HAP-1 (cell line): Measurements from ENCODE around the gene NHS.
A peak's percentile ranks its signal among the peaks of the same experiment; 100 is the strongest.

Experiments
- DNase-seq, 2 experiments: peaks; one replicate each; pipeline ENCODE4 v3.0.0-alpha.2; 2016 to 2020; ENCODE audit warnings: low spot score in 2 of 2
- H3K27me3 ChIP-seq: fragments of 250-450 bp; sonication (Bioruptor Pico); 2 replicates; pipeline ENCODE4 v1.5.1; 2020; ENCODE audit warnings: low read depth, mild to moderate bottlenecking, moderate library complexity
- H3K36me3 ChIP-seq: fragments of 250-450 bp; sonication (Bioruptor Pico); replicated peaks from 2 replicates; pipeline ENCODE4 v1.5.1; 2020; ENCODE audit warnings: mild to moderate bottlenecking
- H3K4me1 ChIP-seq: fragments of 250-450 bp; sonication (Bioruptor Pico); 2 replicates; pipeline ENCODE4 v1.5.1; 2020; ENCODE audit warnings: mild to moderate bottlenecking
- H3K4me3 ChIP-seq: fragments of 250-450 bp; sonication (Bioruptor Pico); 2 replicates; pipeline ENCODE4 v1.5.1; 2020; ENCODE audit warnings: mild to moderate bottlenecking, moderate library complexity
- H3K9me3 ChIP-seq: fragments of 250-450 bp; sonication (Bioruptor Pico); 2 replicates; pipeline ENCODE4 v1.5.1; 2020; ENCODE audit warnings: mild to moderate bottlenecking, moderate library complexity
- in situ Hi-C: fragments of 300-500 bp; cut with MboI; formaldehyde crosslinking; loops from 3 replicates; pipeline ENCODE4 v1.14.3; 2020; ENCODE audit warnings: low sequenced_read_pairs, inconsistent platforms, mixed read lengths

NHS gene

GRCh38 chrX:17697191-17697590, 322.2 kb downstream of the NHS start:
- peaks cover 19% of the 10 kb centered on the region for H3K4me1 ChIP-seq
- in situ Hi-C loops: loop anchor here (25.0 kb wide), 3 partner anchors 335 to 585 kb away; no protein-coding TSS in a partner anchor
- H3K36me3 ChIP-seq: no peaks in the 10 kb centered on the region
- H3K27me3 ChIP-seq: no peaks in the 10 kb centered on the region
- no peaks in the 10 kb centered on the region for H3K9me3 ChIP-seq
- DNase-seq: no peak
- H3K4me3 ChIP-seq: no peak overlapping the region

DNA sequence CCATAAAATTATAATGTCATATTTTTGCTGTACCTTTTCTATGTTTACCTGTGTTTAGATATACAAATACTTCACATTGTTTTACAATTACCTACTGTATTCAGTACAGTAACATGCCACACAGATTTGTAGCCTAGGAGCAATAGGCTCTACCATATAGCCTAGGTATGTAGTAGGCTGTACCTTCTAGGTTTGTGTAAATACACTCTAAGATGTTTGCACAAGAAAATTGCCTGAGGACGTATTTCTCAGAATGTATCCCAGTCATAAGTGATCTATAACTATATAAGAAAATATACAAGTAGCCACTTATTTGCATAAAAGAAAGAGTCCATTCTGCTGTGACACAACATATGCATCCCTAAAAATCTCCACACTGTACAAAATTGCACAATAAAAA, 326.0 kb downstream of the NHS start:
- in situ Hi-C loops: no loop called here
- no peak for DNase-seq
- Histone ChIP-seq H3K4me1 (no peaks in the 10 kb centered on the region), H3K27me3 (no peaks in the 10 kb centered on the region), H3K4me3 (no peak overlapping the region), H3K36me3 (no peaks in the 10 kb centered on the region), H3K9me3 (no peaks in the 10 kb centered on the region)

- Histone ChIP-seq H3K9me3 (no peaks in the 10 kb centered on the region), H3K27me3 (no peaks in the 10 kb centered on the region), H3K36me3 (no peaks in the 10 kb centered on the region), H3K4me3 (no peak overlapping the region), H3K4me1 (no peaks in the 10 kb centered on the region)
- no peak for DNase-seq
- in situ Hi-C loops: no loop called here
Measured at GRCh38 chrX:17703201-17703600, 328.2 kb downstream of the NHS start.

DNA sequence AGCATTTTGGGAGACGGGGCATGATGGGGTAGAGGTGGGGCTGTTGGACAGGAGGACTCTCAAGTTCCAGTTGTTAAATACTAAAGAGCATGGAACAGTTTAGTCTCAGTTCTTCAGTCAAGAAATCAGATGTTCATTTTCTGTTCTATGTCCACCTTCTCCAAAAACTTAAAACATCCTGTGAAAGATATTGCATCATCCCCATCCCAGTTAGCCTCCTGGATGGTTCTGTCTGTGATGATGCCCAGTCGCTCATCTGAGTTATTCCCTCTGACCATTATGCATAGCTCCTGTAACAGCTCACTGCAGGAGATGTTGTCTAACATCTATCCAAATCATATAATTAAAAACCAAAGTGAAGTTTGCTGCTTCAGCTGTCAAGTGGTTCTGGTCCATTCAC, 330.2 kb downstream of the NHS start:
- Histone ChIP-seq H3K4me1 (peaks cover 5% of the 10 kb centered on the region), H3K27me3 (no peaks in the 10 kb centered on the region), H3K4me3 (no peak overlapping the region), H3K36me3 (no peaks in the 10 kb centered on the region), H3K9me3 (no peaks in the 10 kb centered on the region)
- in situ Hi-C loops: no loop called here
- DNase-seq: no peak

DNA sequence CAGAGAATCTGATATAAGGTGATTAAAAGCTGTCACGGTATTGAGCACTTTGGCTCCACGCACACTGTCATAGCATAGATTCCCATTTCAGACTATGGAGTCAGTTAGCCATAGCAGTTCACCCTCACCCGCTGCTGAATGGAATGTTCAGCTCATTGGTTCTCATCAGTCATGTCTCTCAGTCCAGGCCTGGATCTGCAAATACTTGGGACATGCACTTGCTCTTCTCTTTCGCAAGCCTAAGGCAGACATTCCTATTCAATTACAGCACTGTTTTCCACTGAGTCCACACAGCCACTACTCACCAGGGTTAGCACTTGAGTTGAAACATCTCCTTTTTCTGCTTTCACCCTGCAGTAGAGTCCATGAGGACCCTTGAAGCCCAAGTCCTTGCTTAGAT, 331.7 kb downstream of the NHS start:
- in situ Hi-C loops: no loop called here
- no peaks in the 10 kb centered on the region for H3K9me3 ChIP-seq
- H3K4me3 ChIP-seq: no peak overlapping the region
- no peak for DNase-seq
- H3K4me1 ChIP-seq: peaks cover 7% of the 10 kb centered on the region
- no peaks in the 10 kb centered on the region for H3K27me3 ChIP-seq
- no peaks in the 10 kb centered on the region for H3K36me3 ChIP-seq

- H3K9me3 ChIP-seq: no peaks in the 10 kb centered on the region
- no peaks in the 10 kb centered on the region for H3K27me3 ChIP-seq
- H3K4me1 ChIP-seq: peaks cover 7% of the 10 kb centered on the region
- H3K4me3 ChIP-seq: no peak overlapping the region
- in situ Hi-C loops: no loop called here
- no peaks in the 10 kb centered on the region for H3K36me3 ChIP-seq
- no peak for DNase-seq
Measured at GRCh38 chrX:17707731-17708130, 332.7 kb downstream of the NHS start.

DNA sequence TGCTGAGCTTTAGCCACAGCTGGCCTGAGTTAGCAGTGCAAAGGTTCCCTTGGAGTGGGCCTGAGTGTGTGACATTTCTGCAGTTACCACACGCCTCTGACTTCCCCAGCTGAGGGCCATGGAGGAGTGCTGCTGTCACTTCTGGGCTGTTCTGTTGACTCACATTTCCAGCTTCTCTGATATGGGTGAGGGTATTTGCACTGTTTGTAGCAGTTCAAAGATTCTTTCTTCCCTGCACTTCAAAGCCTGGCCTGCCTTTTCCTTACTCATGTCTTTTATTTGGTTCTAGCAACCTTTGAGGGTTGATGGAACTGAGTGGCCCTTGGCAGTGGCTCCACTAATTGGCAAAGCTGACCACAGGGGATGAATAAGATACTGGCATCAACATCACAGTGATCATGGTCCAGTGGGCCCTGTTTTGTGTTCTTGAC, 335.9 kb downstream of the NHS start:
- Histone ChIP-seq H3K9me3 (no peaks in the 10 kb centered on the region), H3K36me3 (no peaks in the 10 kb centered on the region), H3K4me1 (peaks cover 7% of the 10 kb centered on the region), H3K27me3 (no peaks in the 10 kb centered on the region), H3K4me3 (no peak overlapping the region)
- in situ Hi-C loops: no loop called here
- no peak for DNase-seq

DNA sequence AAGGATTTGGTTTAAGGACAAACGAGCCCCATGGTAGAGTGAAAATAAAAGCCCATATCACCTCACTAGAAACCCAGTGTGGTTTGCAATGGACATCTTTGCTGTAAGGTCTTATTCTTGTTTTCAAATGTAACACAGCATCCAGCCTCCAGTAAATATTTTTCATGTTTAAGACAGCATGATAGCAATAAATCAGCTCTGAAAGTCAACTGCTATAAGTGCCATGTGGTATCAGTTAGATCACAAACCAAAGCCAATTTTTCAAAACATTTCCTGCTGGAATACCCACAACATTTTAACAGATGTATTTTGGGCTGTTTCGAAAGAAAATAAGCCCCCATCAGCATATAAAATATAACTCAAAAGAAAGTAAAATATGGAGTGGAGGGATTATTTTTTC, 338.3 kb downstream of the NHS start:
- DNase-seq: no peak
- Histone ChIP-seq H3K4me3 (no peak overlapping the region), H3K4me1 (peaks cover 7% of the 10 kb centered on the region), H3K36me3 (no peaks in the 10 kb centered on the region), H3K9me3 (no peaks in the 10 kb centered on the region), H3K27me3 (no peaks in the 10 kb centered on the region)
- in situ Hi-C loops: no loop called here

GRCh38 chrX:17718649-17719165, 343.7 kb downstream of the NHS start:
- H3K4me3 ChIP-seq: no peak overlapping the region
- no peaks in the 10 kb centered on the region for H3K27me3 ChIP-seq
- peaks cover 28% of the 10 kb centered on the region for H3K4me1 ChIP-seq
- in situ Hi-C loops: no loop called here
- H3K36me3 ChIP-seq: no peaks in the 10 kb centered on the region
- H3K9me3 ChIP-seq: no peaks in the 10 kb centered on the region
- no peak for DNase-seq

GRCh38 chrX:17719711-17720110, 344.7 kb downstream of the NHS start:
- H3K4me3 ChIP-seq: no peak overlapping the region
- DNase-seq: peak; percentile 43 to 61
- H3K4me1 ChIP-seq: peaks cover 28% of the 10 kb centered on the region
- in situ Hi-C loops: no loop called here
- no peaks in the 10 kb centered on the region for H3K36me3 ChIP-seq
- no peaks in the 10 kb centered on the region for H3K27me3 ChIP-seq
- H3K9me3 ChIP-seq: no peaks in the 10 kb centered on the region

DNA sequence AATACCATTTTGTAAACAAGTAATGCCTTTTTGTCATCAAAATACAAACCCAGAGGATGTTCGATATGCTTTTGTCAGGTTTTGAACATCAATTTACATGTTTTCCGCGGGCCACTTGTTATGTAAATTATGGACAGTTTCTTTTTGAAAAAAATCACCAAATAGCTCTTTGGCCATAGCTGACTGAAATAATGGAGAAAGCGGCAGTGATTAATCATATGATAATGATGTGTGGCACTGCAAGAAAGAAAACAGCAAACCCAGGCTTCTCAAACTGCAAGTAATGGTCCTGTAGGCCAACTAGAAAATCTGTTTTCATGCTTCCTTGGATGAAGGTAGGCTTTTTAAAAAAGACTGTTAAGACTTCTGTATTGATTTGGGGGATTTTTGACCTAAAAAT, 346.7 kb downstream of the NHS start:
- H3K4me1 ChIP-seq: peaks cover 28% of the 10 kb centered on the region
- no peaks in the 10 kb centered on the region for H3K9me3 ChIP-seq
- H3K27me3 ChIP-seq: no peaks in the 10 kb centered on the region
- no peak overlapping the region for H3K4me3 ChIP-seq
- in situ Hi-C loops: no loop called here
- no peaks in the 10 kb centered on the region for H3K36me3 ChIP-seq
- DNase-seq: peak; percentile 21 to 69

DNA sequence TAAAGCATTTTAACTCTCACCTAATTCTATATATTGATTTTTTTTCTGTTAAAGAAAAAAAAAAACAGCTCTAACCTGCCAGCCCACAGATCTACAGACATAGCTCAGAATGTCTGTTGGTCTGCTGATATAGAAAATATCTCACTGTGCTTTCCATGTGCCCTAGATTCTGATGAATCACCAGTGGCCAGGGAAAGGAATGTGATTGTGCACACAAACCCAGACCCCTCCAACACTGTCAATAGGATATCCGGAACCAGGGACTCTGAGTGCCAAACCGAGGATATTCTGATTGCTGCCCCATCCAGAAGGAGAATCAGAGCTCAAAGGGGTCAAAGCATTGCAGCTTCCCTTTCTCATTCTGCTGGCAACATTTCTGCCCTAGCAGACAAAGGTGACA, 350.2 kb downstream of the NHS start:
- in situ Hi-C loops: no loop called here
- Histone ChIP-seq H3K9me3 (no peaks in the 10 kb centered on the region), H3K4me3 (no peak overlapping the region), H3K27me3 (no peaks in the 10 kb centered on the region), H3K4me1 (peaks cover 18% of the 10 kb centered on the region), H3K36me3 (0 out of 2 replicates have a peak, but pooled peaks cover 3% of the 10 kb centered on the region)
- no peak for DNase-seq

- DNase-seq: no peak
- in situ Hi-C loops: no loop called here
- H3K9me3 ChIP-seq: no peaks in the 10 kb centered on the region
- no peaks in the 10 kb centered on the region for H3K27me3 ChIP-seq
- H3K4me1 ChIP-seq: peaks cover 6% of the 10 kb centered on the region
- H3K4me3 ChIP-seq: no peak overlapping the region
- 0 out of 2 replicates have a peak, but pooled peaks cover 6% of the 10 kb centered on the region for H3K36me3 ChIP-seq
Measured at GRCh38 chrX:17732138-17732783, 357.3 kb downstream of the NHS start.

- no peak for DNase-seq
- in situ Hi-C loops: no loop called here
- Histone ChIP-seq H3K27me3 (no peaks in the 10 kb centered on the region), H3K4me1 (peaks cover 12% of the 10 kb centered on the region), H3K4me3 (no peak overlapping the region), H3K36me3 (0 out of 2 replicates have a peak, but pooled peaks cover 3% of the 10 kb centered on the region), H3K9me3 (no peaks in the 10 kb centered on the region)
Measured at GRCh38 chrX:17735406-17735805, 360.4 kb downstream of the NHS start.

DNA sequence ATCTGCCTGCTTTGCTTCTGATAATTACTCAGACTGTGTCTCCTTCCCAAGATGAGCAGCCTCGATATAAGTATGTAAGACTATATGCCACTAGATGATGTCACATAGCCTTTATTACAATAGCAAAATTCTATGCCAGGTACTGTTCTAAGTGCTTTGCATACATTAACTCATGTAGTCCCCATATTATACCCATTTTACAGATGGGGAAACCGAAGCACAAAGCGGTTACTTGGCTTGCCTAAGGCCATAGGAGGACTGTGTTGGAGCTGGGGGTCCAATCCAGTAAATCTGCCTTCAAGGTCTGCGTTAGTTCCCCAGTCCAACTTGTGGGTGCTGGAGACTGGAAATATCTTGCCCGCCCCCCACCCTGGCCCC, 361.5 kb downstream of the NHS start:
- peaks cover 22% of the 10 kb centered on the region for H3K4me1 ChIP-seq
- no peaks in the 10 kb centered on the region for H3K36me3 ChIP-seq
- in situ Hi-C loops: no loop called here
- no peak for DNase-seq
- no peaks in the 10 kb centered on the region for H3K27me3 ChIP-seq
- peak overlapping the region; percentile 38 for H3K4me3 ChIP-seq
- no peaks in the 10 kb centered on the region for H3K9me3 ChIP-seq
